NCI-H2171 treated with DMSO at 0.1 percent for 48 hours (cell line): ENCODE results near the gene ZKSCAN2.

Experiments used
- DNase-seq: peaks from one replicate; lab custom pipeline; 2025; lab: John Stamatoyannopoulos, UW

Gene ZKSCAN2

DNA sequence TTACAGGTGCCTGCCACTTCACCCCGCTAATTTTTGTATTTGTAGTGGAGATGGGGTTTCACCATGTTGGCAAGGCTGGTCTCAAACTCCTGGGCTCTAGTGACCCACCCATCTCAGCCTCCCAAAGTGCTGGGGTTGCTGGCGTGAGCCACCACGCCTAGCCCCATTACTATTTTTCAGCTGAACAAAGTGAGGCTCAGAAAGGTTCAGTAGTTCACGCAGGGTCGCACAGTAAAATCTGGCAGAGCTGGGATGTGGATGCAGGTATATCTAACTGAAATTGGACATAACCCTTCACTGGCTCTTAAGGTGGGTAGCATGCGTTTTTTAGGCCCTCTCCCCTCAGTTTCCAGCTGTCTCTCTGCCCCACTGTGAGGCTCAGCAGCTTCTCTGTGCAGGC lies 33.7 kb downstream of the ZKSCAN2 start:
- no peak for DNase-seq

DNA sequence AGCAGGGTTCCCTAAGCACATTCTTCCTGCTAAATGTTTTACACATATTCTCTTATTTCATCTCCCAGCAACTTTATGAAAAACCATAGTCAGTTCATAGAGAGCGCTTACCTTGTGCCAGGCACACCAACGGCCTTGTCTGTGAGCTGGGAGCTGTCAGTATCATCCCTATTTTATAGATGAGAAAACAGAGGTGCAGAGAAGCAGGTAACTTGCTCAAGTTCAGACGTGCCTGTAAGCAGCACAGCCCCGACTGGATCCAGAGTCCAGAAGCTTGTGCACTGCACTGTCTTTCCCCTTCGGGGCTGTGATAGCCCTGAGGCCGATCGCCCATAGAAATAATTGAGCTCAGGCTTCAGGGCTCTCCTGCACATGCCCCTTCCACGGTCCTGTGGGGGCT lies 34.7 kb downstream of the ZKSCAN2 start:
- DNase-seq: no peak

DNA sequence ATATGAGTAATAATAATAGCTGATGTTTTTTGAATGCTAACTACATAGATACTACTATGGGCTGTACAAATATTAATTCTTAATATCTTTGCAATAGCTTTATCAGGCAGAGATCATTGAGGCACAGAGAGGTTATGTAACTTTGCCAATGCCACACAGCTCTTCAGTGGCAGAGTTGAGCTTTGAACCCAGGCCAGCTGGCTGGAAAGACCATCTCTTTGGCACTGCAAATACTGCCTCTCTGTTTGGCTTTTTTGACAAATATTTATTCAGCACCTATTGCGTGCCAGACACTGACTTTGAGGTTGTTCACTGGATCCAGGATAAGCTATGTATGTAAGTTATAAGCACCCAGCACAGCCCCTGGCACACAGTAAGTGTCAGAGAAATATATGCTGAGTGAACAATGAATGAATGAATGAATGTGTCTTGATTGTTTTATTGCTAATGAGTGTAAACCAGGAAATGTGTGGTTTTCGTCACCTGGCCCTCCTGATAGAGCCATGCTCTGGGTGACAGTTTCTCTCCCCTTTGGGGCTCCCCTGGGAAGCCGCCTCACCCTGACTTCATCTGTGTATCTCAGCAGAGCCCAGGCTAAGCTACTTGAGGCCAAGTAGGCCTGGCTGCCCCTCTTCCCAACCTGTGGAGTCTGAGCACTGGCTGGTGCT lies 38.4 kb downstream of the ZKSCAN2 start:
- no peak for DNase-seq

DNA sequence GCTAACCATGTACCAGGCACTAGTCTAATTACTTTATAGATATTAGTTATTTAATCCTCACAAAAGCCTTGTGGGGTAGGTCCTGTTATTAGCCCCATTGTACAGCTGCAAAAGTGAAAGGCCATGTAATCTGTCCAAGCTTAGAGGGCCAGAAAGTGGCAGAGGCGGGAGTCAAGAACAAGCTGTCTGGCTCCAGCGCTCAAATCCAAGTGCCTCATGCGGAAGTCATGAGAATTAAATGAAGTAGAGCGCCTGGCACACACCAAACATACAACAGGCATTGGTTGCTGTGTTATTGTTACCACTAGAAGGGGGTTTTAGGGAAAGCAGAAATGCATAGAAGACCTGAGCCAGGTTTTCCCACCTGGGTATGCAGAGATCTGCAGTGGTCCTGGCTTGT lies 39.7 kb downstream of the ZKSCAN2 start:
- no peak for DNase-seq

DNA sequence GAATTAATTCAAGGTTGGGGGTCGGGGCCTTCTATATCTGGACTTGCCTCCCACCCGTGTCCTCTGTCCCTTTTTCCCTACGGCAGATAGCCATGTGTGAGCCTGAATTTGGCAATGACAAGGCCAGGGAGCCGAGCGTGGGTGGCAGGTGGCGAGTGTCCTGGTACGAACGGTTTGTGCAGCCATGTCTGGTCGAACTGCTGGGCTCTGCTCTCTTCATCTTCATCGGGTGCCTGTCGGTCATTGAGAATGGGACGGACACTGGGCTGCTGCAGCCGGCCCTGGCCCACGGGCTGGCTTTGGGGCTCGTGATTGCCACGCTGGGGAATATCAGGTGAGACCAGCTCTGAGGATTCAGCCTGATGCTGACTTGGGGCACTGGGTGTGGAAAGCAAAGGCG lies 40.5 kb downstream of the ZKSCAN2 start:
- no peak for DNase-seq

DNA sequence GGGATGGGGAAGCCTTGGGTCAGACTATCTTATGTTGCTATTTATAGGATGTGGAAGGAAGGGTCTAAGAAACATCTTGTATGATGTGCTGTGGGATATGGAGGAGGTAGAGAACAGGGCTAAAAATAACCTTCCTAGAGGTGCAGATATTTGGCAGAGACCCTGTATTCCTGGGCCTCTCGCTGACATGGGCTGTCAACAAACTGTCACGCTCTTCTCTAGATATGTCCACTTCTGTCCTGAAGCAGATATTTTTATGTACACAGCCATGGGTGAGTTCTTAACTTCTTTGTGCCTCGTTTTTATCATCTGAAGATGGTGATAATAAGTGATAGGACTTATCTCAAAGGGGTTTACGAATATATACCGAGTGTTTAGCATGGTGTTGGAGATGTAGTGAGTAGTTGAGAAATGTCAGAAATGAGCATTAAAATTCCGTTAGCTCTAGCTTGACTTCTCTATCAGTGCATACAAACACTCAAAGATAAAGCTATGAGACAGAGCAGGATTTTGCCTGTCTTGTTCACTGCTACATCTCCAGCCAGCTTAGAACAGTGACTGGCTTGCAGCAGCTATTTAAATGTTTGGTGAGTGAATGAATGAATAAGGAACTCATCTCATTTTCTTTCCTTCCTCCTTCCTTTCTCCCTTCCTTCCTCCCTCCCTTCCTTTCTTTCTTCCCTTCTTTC lies 43.8 kb downstream of the ZKSCAN2 start:
- no peak for DNase-seq

DNA sequence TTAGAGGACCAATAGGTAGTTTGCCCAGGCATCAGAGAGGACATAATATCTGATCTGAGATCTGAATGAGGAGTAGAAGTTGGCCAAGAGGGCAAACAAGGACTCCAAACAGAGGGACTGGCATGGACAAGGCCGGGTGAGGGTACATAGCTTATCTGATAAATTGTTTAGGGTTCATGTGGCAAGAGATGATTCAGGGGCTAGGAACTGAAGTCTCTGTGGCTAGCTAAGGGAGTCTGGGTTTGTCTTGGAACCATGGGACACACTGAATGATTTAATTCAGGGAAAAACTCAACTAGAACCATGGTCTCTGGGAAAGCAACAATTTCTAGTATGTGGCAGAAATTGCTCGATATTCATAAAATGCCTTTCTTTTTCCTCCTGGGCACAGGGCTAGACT lies 45.0 kb downstream of the ZKSCAN2 start:
- DNase-seq: no peak

DNA sequence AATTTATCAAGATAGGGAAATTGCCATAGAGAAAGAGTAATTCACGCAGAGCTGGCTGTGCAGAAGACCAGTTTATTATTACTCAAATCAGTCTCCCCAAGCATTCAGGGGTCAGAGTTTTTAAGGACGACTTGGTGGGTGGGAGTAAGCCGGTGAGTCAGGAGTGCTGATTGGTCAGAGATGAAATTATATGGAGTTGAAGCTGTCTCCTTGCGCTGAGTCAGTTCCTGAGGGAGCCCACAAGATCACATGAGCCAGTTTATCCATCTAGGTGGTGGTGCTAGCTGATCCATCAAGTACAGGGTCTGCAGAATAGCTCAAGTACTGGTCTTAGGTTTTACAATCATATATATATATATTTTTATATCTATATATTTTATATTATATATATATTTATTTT lies 46.9 kb downstream of the ZKSCAN2 start:
- DNase-seq: no peak

DNA sequence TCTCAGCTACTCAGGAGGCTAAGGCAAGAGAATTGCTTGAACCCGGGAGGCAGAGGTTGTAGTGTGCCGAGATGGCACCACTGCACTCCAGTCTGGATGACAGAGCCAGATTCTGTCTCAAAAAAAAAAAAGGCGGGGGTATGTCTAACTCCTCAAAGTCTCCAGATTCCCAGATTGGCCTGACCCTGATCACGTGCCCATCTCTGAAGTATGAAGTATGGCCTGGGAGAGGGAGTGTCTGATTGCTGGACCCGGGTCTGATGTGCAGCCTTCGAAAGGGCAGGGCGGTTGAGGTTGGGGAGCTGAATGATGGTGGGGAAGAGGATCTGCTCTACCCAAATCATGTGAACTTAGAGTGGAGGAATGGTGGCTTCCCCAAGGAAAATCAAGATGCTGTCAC lies 58.2 kb downstream of the ZKSCAN2 start:
- DNase-seq: no peak

DNA sequence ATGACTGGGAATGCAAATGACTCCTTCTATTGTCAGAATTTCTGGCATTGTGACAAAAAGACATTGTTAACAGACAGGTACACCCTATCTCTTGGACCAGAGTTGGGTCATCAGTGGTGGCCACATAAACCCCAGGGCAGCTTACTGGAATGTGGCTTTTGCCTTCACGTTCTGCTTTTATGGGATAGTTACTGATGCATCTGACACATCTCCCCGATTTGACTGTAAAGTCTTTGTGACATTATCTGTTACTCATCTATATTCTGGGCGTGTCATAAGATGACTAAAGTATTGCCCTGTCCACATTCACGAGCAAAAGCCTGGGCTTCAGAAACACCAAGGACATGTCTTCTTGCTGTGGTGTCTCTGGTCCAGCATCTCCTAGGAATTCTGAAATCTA lies 59.6 kb downstream of the ZKSCAN2 start:
- no peak for DNase-seq

DNA sequence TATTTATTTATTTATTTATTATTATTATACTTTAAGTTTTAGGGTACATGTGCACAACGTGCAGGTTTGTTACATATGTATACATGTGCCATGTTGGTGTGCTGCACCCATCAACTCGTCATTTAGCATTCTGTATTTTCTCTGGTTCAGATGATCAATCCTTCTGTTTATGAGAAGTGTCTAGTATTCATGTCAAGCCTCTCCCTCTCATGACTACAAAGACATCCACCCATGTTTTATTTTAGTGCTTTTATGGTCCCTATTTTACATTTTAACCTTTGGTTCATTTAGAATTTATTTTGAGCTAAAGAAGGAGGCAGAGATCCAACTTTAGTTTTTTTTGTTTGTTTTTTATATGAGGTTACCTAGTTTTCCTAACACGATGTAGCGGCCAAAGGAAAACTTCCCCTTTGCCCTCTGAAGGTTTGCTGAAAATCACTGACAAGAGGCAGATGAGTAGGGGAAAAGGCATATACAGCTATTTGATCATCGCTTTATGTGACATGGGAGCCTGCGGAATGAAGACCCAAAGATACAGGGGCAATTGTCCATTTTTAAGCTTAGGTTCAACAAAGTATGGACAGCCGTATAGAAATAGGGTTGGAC lies 63.3 kb downstream of the ZKSCAN2 start:
- no peak for DNase-seq

DNA sequence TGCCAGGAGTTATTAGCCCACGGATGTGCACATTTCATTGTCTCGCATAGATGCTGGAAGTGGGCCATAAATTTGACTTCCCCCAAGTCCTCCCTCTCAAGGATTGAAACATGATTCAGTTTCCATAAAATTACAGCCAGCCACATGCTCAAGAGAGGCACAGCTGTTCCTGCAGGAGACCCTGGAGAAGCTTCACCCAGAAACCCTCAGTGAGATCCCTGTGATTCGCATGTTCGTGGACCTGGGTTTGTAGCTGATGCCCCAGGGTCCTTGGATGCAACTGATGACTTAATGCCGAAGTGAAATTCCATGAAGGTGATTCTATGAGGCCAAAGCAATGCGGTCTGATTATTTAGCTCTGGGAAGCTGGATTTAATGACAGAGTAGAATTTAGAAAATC lies 65.5 kb downstream of the ZKSCAN2 start:
- DNase-seq: peak; percentile 55

DNA sequence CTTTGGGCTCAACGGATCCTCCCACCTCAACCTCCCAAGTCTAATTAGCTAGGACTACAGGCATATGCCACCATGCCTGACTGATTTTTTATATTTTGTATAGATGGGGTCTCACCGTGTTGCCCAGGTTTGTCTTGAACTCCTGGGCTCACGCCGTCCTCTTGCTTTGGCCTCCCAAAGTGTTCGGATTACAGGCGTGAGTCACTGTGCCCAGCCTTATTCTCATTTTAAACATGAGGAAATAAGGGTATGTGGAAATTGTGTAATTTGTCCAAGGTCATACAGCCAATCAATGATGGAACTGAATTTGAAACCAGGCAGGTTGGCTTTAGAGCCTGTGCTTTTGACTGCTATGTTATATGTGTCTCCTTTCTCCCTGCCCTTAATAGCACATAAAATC lies 68.3 kb downstream of the ZKSCAN2 start:
- DNase-seq: no peak

DNA sequence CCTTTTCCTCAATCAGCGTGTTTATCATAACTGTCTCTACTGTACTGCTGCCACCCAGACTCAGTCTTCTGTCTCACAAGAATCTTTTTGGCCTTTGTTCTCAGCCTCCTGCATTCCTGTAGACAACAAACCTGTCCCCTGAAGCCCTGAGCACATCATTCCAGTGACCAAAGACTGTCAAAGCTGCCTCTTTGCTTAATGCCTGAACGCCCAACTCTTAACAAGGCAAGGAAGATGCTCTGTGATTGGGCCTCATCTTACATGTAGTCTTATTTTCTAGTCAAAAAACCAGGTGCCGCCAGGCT lies 70.2 kb downstream of the ZKSCAN2 start:
- DNase-seq: no peak
